ENCODE results near the gene STYXL1. TPM values are rescaled to one million over a fixed set of nuclear protein-coding genes. Genes with fewer than 3 reads are reported as not detected.

Gene STYXL1
- total RNA-seq, 1 donor from 2014 or later: 35.3 TPM

- no peak for DNase-seq (ENCODE audit: low spot score in 2 of 2, unreplicated experiment in 2 of 2)
- Mint-ChIP-seq H3K27ac (no peak overlapping the region), H3K4me3 (no peak overlapping the region), H3K27me3 (ENCODE audit: low read depth) (no peaks in the 10 kb centered on the region), H3K4me1 (no peaks in the 10 kb centered on the region), H3K36me3 (peaks cover 7% of the 10 kb centered on the region), H3K9me3 (no peaks in the 10 kb centered on the region)
- TF ChIP-seq CTCF (IDR thresholded peaks at IDR 0.05; ENCODE audit: unreplicated experiment): no peak
Observed at GRCh38 chr7:75981203-75981452, 66.7 kb downstream of the STYXL1 start.

- no peaks in the 10 kb centered on the region for H3K27me3 Mint-ChIP-seq (ENCODE audit: low read depth)
- H3K4me1 Mint-ChIP-seq: no peaks in the 10 kb centered on the region
- H3K27ac Mint-ChIP-seq: no peak overlapping the region
- H3K4me3 Mint-ChIP-seq: no peak overlapping the region
- peaks cover 7% of the 10 kb centered on the region for H3K36me3 Mint-ChIP-seq
- no peaks in the 10 kb centered on the region for H3K9me3 Mint-ChIP-seq
- DNase-seq (ENCODE audit: low spot score in 2 of 2, unreplicated experiment in 2 of 2): no peak
- no peak for TF ChIP-seq CTCF (IDR thresholded peaks at IDR 0.05; ENCODE audit: unreplicated experiment)
Observed at GRCh38 chr7:75980430-75981202, 67.2 kb downstream of the STYXL1 start.

GRCh38 chr7:75979759-75980429 lies 67.9 kb downstream of the STYXL1 start:
- no peak for DNase-seq (ENCODE audit: low spot score in 2 of 2, unreplicated experiment in 2 of 2)
- H3K36me3 Mint-ChIP-seq: peaks cover 8% of the 10 kb centered on the region
- no peak for TF ChIP-seq CTCF (IDR thresholded peaks at IDR 0.05; ENCODE audit: unreplicated experiment)
- no peaks in the 10 kb centered on the region for H3K9me3 Mint-ChIP-seq
- no peak overlapping the region for H3K4me3 Mint-ChIP-seq
- H3K27me3 Mint-ChIP-seq (ENCODE audit: low read depth): no peaks in the 10 kb centered on the region
- no peaks in the 10 kb centered on the region for H3K4me1 Mint-ChIP-seq
- no peak overlapping the region for H3K27ac Mint-ChIP-seq

GRCh38 chr7:75977743-75978142 lies 70.1 kb downstream of the STYXL1 start:
- no peak overlapping the region for H3K4me3 Mint-ChIP-seq
- no peak for DNase-seq (ENCODE audit: low spot score in 2 of 2, unreplicated experiment in 2 of 2)

GRCh38 chr7:75971961-75972763 lies 75.6 kb downstream of the STYXL1 start:
- TF ChIP-seq CTCF (IDR thresholded peaks at IDR 0.05; ENCODE audit: unreplicated experiment): no peak
- Mint-ChIP-seq H3K27me3 (ENCODE audit: low read depth) (no peaks in the 10 kb centered on the region), H3K4me3 (no peak overlapping the region), H3K27ac (peak overlapping the region; percentile 50), H3K4me1 (peaks cover 13% of the 10 kb centered on the region), H3K9me3 (no peaks in the 10 kb centered on the region), H3K36me3 (peaks cover 23% of the 10 kb centered on the region)
- no peak for DNase-seq (ENCODE audit: low spot score in 2 of 2, unreplicated experiment in 2 of 2)

More at GRCh38 chr7:75977743-75978142, 70.1 kb downstream of the STYXL1 start:
- H3K4me1 Mint-ChIP-seq: no peaks in the 10 kb centered on the region
- TF ChIP-seq CTCF (IDR thresholded peaks at IDR 0.05; ENCODE audit: unreplicated experiment): no peak
- peaks cover 19% of the 10 kb centered on the region for H3K36me3 Mint-ChIP-seq
- H3K27me3 Mint-ChIP-seq (ENCODE audit: low read depth): no peaks in the 10 kb centered on the region
- no peaks in the 10 kb centered on the region for H3K9me3 Mint-ChIP-seq
- no peak overlapping the region for H3K27ac Mint-ChIP-seq
